CD8-positive, alpha-beta memory T cell (primary cell): ENCODE results near the gene MED16. TPM values are rescaled to one million over a fixed set of nuclear protein-coding genes. Genes with fewer than 3 reads are reported as not detected.

Experiments
- CTCF ChIA-PET: fragments of 350-600 bp; sonication (Branson Sonifier 250); formaldehyde crosslinking; loops from one replicate; lab custom pipeline; 2021; ENCODE audit warnings: antibody characterized with exemption; lab: Charles Lee
- POLR2A ChIA-PET: fragments of 350-600 bp; sonication (Branson Sonifier 250); formaldehyde crosslinking; loops from one replicate; lab custom pipeline; 2021; ENCODE audit warnings: antibody characterized with exemption; lab: Charles Lee
- DNase-seq, 5 donors: peaks; one replicate each; pipeline versions ENCODE4 v3.0.0 to v3.0.0-alpha.2; 2020 to 2022; ENCODE audit warnings: mixed read lengths in 1 of 5
- H3K27ac ChIP-seq: one replicate; pipeline ENCODE4 v1.7.0; 2013; ENCODE audit warnings: low read depth, mild to moderate bottlenecking, low read length, moderate library complexity
- H3K27me3 ChIP-seq: 2 replicates; pipeline ENCODE4 v1.7.0; 2013; ENCODE audit warnings: low read length, mild to moderate bottlenecking; ENCODE audit not compliant: insufficient read depth, poor library complexity, severe bottlenecking
- H3K36me3 ChIP-seq: 2 replicates; pipeline ENCODE4 v1.7.0; 2013; ENCODE audit warnings: mild to moderate bottlenecking, low read length, moderate library complexity; ENCODE audit not compliant: insufficient read depth
- H3K4me1 ChIP-seq: 2 replicates; pipeline ENCODE4 v1.7.0; 2013; ENCODE audit warnings: mild to moderate bottlenecking, low read length, moderate library complexity; ENCODE audit not compliant: insufficient read depth
- H3K4me3 ChIP-seq: 2 replicates; pipeline ENCODE4 v1.7.0; 2013; ENCODE audit warnings: mild to moderate bottlenecking, low read length
- H3K9me3 ChIP-seq: 2 replicates; pipeline ENCODE4 v1.7.0; 2013; ENCODE audit warnings: mild to moderate bottlenecking, low read length
- H3K27ac Mint-ChIP-seq, 8 donors: one replicate each; pipeline ENCODE4 v1.8.0; 2020 to 2021; ENCODE audit warnings: mixed read lengths in 8 of 8, mild to moderate bottlenecking in 6 of 8, inconsistent platforms in 3 of 8, moderate library complexity in 3 of 8
- H3K27me3 Mint-ChIP-seq, 2 donors: one replicate each; pipeline ENCODE4 v1.8.0; 2020 to 2021; ENCODE audit warnings: mixed read lengths in 2 of 2, mild to moderate bottlenecking in 1 of 2, moderate library complexity in 1 of 2
- H3K36me3 Mint-ChIP-seq, 3 donors: one replicate each; pipeline ENCODE4 v1.8.0; 2020 to 2021; ENCODE audit warnings: mixed read lengths in 3 of 3, inconsistent platforms in 1 of 3, mild to moderate bottlenecking in 1 of 3
- H3K4me1 Mint-ChIP-seq, 3 donors: one replicate each; pipeline ENCODE4 v1.8.0; 2020 to 2021; ENCODE audit warnings: mixed read lengths in 3 of 3, inconsistent platforms in 1 of 3, mild to moderate bottlenecking in 1 of 3
- H3K4me3 Mint-ChIP-seq, 7 donors: one replicate each; pipeline ENCODE4 v1.8.0; 2020 to 2021; ENCODE audit warnings: mixed read lengths in 7 of 7, mild to moderate bottlenecking in 6 of 7, moderate library complexity in 4 of 7, inconsistent platforms in 2 of 7
- H3K9me3 Mint-ChIP-seq, 5 donors: one replicate each; pipeline ENCODE4 v1.8.0; 2020 to 2022; ENCODE audit warnings: mixed read lengths in 5 of 5, mild to moderate bottlenecking in 3 of 5, moderate library complexity in 2 of 5, inconsistent platforms in 1 of 5
- polyA plus RNA-seq: library from polyadenylated mRNA; unstranded; fragments of 300-500 nt; fragmentation: Illumina TruSeq; gene quantifications from one replicate; pipeline ENCODE4 v1.2.3, GENCODE V29; 2021
- total RNA-seq, 2 experiments: library from RNA; stranded (reverse); gene quantifications; one replicate each; pipeline ENCODE4 v1.2.3, GENCODE V29; 2021

The MED16 gene
- total and polyA plus RNA-seq, 3 experiments from 2014 or later: 57.4 to 109 (median 59.4) TPM

GRCh38 chr19:899336-900042, 6.5 kb upstream of the MED16 start:
- H3K9me3 Mint-ChIP-seq: no peaks in the 10 kb centered on the region
- H3K27ac Mint-ChIP-seq: peak overlapping the region in 2 of 8 donors; percentile 72 to 73
- H3K27me3 ChIP-seq: no peaks in the 10 kb centered on the region
- peaks cover 5% of the 10 kb centered on the region for H3K36me3 ChIP-seq
- no peak overlapping the region for H3K4me3 Mint-ChIP-seq
- POLR2A ChIA-PET: interaction anchor here (0.6 to 1.4 kb wide), 2 partner anchors 10 to 370 kb away, joined by 4 to 6 read pairs; no protein-coding TSS in a partner anchor
- peaks cover 0 to 59% (median 3%) of the 10 kb centered on the region in 3 donors for H3K36me3 Mint-ChIP-seq
- CTCF ChIA-PET: interaction anchor here (1.3 to 1.9 kb wide), 2 partner anchors 10 to 36 kb away, joined by 3 to 6 read pairs; no protein-coding TSS in a partner anchor
- no peaks in the 10 kb centered on the region for H3K9me3 ChIP-seq
- H3K27ac ChIP-seq: no peak overlapping the region
- no peak overlapping the region for H3K4me3 ChIP-seq
- peaks cover 4 to 36% (median 6%) of the 10 kb centered on the region in 3 donors for H3K4me1 Mint-ChIP-seq
- peaks cover 15% of the 10 kb centered on the region for H3K4me1 ChIP-seq
- no peaks in the 10 kb centered on the region for H3K27me3 Mint-ChIP-seq
- no peak for DNase-seq

DNA sequence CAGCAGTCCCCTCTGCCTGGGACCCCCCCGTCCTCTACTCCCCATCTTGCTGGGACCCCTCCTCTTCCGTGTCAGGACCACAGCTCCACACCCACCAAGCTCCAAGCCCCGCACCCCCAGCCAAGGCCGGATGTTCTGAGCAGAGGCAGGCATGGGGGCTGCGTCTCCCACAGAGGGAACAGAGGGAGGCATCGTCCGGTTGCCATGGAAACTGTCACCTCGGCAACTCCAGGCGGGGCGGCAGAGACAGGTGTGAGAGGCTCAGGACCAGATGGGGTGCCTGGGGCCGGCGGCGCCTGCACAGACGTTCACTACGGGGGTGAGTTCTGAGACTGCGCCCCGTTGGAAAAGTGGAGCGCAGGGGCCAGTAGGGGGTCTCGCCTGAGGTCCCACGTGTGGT, 5.7 kb upstream of the MED16 start:
- Mint-ChIP-seq H3K9me3 (no peaks in the 10 kb centered on the region), H3K27ac (peak overlapping the region in 2 of 8 donors; percentile 72 to 73), H3K4me1 (peaks cover 7 to 35% (median 8%) of the 10 kb centered on the region in 3 donors), H3K36me3 (peaks cover 0 to 53% (median 3%) of the 10 kb centered on the region in 3 donors), H3K27me3 (no peaks in the 10 kb centered on the region), H3K4me3 (no peak overlapping the region)
- Histone ChIP-seq H3K4me1 (peaks cover 12% of the 10 kb centered on the region), H3K4me3 (no peak overlapping the region), H3K9me3 (no peaks in the 10 kb centered on the region), H3K27ac (no peak overlapping the region), H3K27me3 (no peaks in the 10 kb centered on the region), H3K36me3 (no peaks in the 10 kb centered on the region)
- peak in 3 of 5 donors; percentile 44 to 73 (median 62) for DNase-seq
- ChIA-PET CTCF (interaction anchor here (1.0 to 1.9 kb wide), 3 partner anchors 9 to 35 kb away, joined by 3 to 6 read pairs (median 4); no protein-coding TSS in a partner anchor), POLR2A (interaction anchor here (0.8 to 1.4 kb wide), 3 partner anchors 8 to 16 kb away, joined by 4 to 5 read pairs (median 4); no protein-coding TSS in a partner anchor)

DNA sequence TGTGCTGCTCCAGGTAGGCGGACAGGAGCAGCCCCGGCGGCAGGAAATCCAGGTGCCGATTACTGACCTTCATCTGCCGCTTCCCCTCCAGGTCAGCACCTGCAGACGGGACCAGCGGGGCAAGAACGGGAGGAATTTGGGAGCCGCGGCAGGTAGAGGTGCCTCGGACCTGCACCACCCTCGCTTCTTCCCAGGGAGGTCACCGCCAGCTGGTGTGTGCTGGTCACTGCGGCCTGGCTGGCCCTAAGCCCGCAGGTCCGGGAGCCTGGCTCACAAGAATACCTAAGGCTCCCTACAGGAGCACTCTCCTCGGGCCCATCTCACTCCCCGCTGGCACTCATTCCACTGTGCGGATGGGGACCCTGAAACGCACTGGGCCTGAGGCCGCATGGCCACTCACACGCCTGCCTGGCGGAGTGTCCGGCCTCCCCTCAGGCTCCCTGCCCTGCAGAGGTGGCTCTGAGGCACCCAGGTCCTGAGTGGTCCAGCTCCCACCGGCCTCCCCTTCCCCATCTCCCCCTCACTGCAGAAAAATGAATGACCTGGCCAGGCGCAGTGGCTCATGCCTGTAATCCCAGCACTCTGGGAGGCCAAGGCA, 4.6 kb upstream of the MED16 start:
- Histone ChIP-seq H3K27me3 (no peaks in the 10 kb centered on the region), H3K9me3 (no peaks in the 10 kb centered on the region), H3K4me1 (peaks cover 12% of the 10 kb centered on the region), H3K4me3 (no peak overlapping the region), H3K27ac (no peak overlapping the region), H3K36me3 (no peaks in the 10 kb centered on the region)
- POLR2A ChIA-PET: interaction anchor here (1.4 kb wide), 1 partner anchor 9 kb away, joined by 5 read pairs; no protein-coding TSS in a partner anchor
- Mint-ChIP-seq H3K4me1 (peaks cover 13 to 40% (median 16%) of the 10 kb centered on the region in 3 donors), H3K27me3 (peaks cover 0 to 5% of the 10 kb centered on the region in 2 donors), H3K27ac (no peak overlapping the region), H3K36me3 (peaks cover 0 to 56% (median 3%) of the 10 kb centered on the region in 3 donors), H3K9me3 (peaks cover 0 to 2% (median 0%) of the 10 kb centered on the region in 5 donors), H3K4me3 (no peak overlapping the region)
- CTCF ChIA-PET: interaction anchor here (1.0 to 1.9 kb wide), 3 partner anchors 10 to 12 kb away, joined by 3 to 6 read pairs (median 4); no protein-coding TSS in a partner anchor
- no peak for DNase-seq

GRCh38 chr19:896999-897398, 4.0 kb upstream of the MED16 start:
- Histone ChIP-seq H3K4me1 (peaks cover 15% of the 10 kb centered on the region), H3K4me3 (no peak overlapping the region), H3K27me3 (no peaks in the 10 kb centered on the region), H3K27ac (no peak overlapping the region), H3K9me3 (no peaks in the 10 kb centered on the region), H3K36me3 (no peaks in the 10 kb centered on the region)
- ChIA-PET CTCF (interaction anchor here (0.7 to 1.0 kb wide), 3 partner anchors 9 to 33 kb away, joined by 3 read pairs; no protein-coding TSS in a partner anchor), POLR2A (interaction anchor here (1.4 to 5.3 kb wide), 2 partner anchors 9 to 11 kb away, joined by 5 to 77 read pairs; no protein-coding TSS in a partner anchor)
- H3K4me3 Mint-ChIP-seq: no peak overlapping the region
- no peak for DNase-seq
- peak overlapping the region in 2 of 8 donors; percentile 66 to 76 for H3K27ac Mint-ChIP-seq
- peaks cover 0 to 53% (median 3%) of the 10 kb centered on the region in 3 donors for H3K36me3 Mint-ChIP-seq
- peaks cover 0 to 2% (median 0%) of the 10 kb centered on the region in 5 donors for H3K9me3 Mint-ChIP-seq
- H3K27me3 Mint-ChIP-seq: peaks cover 0 to 5% of the 10 kb centered on the region in 2 donors
- H3K4me1 Mint-ChIP-seq: peaks cover 11 to 40% (median 16%) of the 10 kb centered on the region in 3 donors

- no peak overlapping the region for H3K4me3 Mint-ChIP-seq
- Histone ChIP-seq H3K27me3 (no peaks in the 10 kb centered on the region), H3K4me3 (no peak overlapping the region), H3K9me3 (no peaks in the 10 kb centered on the region), H3K4me1 (peaks cover 16% of the 10 kb centered on the region), H3K36me3 (no peaks in the 10 kb centered on the region), H3K27ac (no peak overlapping the region)
- H3K27ac Mint-ChIP-seq: peak overlapping the region in 3 of 8 donors; percentile 47 to 84 (median 76)
- DNase-seq: no peak
- H3K36me3 Mint-ChIP-seq: peaks cover 0 to 48% (median 3%) of the 10 kb centered on the region in 3 donors
- ChIA-PET POLR2A (interaction anchor here (5.3 kb wide), 1 partner anchor 11 kb away, joined by 77 read pairs; no protein-coding TSS in a partner anchor), CTCF (interaction anchor here (0.7 to 1.5 kb wide), 6 partner anchors 8 to 105 kb away, joined by 3 to 4 read pairs (median 3); no protein-coding TSS in a partner anchor)
- peaks cover 0 to 2% (median 0%) of the 10 kb centered on the region in 5 donors for H3K9me3 Mint-ChIP-seq
- peaks cover 10 to 38% (median 16%) of the 10 kb centered on the region in 3 donors for H3K4me1 Mint-ChIP-seq
- peaks cover 0 to 5% of the 10 kb centered on the region in 2 donors for H3K27me3 Mint-ChIP-seq
Measured at GRCh38 chr19:896434-896833, 3.4 kb upstream of the MED16 start.

- H3K4me1 Mint-ChIP-seq: peaks cover 21 to 60% (median 22%) of the 10 kb centered on the region in 3 donors
- peaks cover 0 to 2% (median 0%) of the 10 kb centered on the region in 5 donors for H3K9me3 Mint-ChIP-seq
- CTCF ChIA-PET: interaction anchor here (1.0 to 2.7 kb wide), 8 partner anchors 10 to 121 kb away, joined by 3 to 26 read pairs (median 6); no protein-coding TSS in a partner anchor
- peak overlapping the region; percentile 78 to 92 (median 83) for H3K4me3 Mint-ChIP-seq
- peak overlapping the region; percentile 60 to 98 (median 84) for H3K27ac Mint-ChIP-seq
- peaks cover 12% of the 10 kb centered on the region for H3K4me1 ChIP-seq
- no peaks in the 10 kb centered on the region for H3K27me3 ChIP-seq
- POLR2A ChIA-PET: interaction anchor here (0.5 to 5.3 kb wide), 8 partner anchors 10 to 498 kb away, joined by 3 to 77 read pairs (median 9); partner anchors contain the start of gene CIRBP
- peak overlapping the region; percentile 74 for H3K4me3 ChIP-seq
- H3K36me3 ChIP-seq: peaks cover 10% of the 10 kb centered on the region
- peak overlapping the region; percentile 69 for H3K27ac ChIP-seq
- no peaks in the 10 kb centered on the region for H3K9me3 ChIP-seq
- H3K36me3 Mint-ChIP-seq: peaks cover 0 to 45% (median 3%) of the 10 kb centered on the region in 3 donors
- DNase-seq: peak in 1 of 5 donors; percentile 72
- peaks cover 0 to 5% of the 10 kb centered on the region in 2 donors for H3K27me3 Mint-ChIP-seq
Measured at GRCh38 chr19:892243-892893, 619 bp downstream of the MED16 start.
